HCT116 (cell line): ENCODE results near the gene PPP2R5C.

ENCODE experiments used
- CTCF ChIP-seq, 3 experiments: fragments of 200-600 bp in 1 of 3; sonication (generic) in 1 of 3; IDR thresholded peaks in 2 of 3; conservative IDR thresholded peaks in 1 of 3; 2 replicates each; pipeline ENCODE4 v1.5.1; 2012 to 2017; ENCODE audit warnings: low read depth in 2 of 3, low read length in 2 of 3, antibody characterized with exemption in 1 of 3, borderline replicate concordance in 1 of 3, control low read depth in 1 of 3, mild to moderate bottlenecking in 1 of 3, mixed read lengths in 1 of 3, mixed run types in 1 of 3, moderate library complexity in 1 of 3; ENCODE audit not compliant: insufficient read depth in 1 of 3
- ELF1 ChIP-seq: IDR thresholded peaks from 2 replicates; pipeline ENCODE4 v1.6.1; 2012; ENCODE audit warnings: low read depth, borderline replicate concordance
- MAX ChIP-seq: IDR thresholded peaks from 2 replicates; pipeline ENCODE4 v1.6.1; 2012
- REST ChIP-seq: IDR thresholded peaks from 2 replicates; pipeline ENCODE4 v1.6.1; 2012; ENCODE audit warnings: low read depth

- TF ChIP-seq MAX, result no peak
- TF ChIP-seq CTCF (IDR thresholded peaks at IDR 0.05 in 2 of 3, conservative IDR thresholded peaks at IDR 0.05 in 1 of 3; ENCODE audit: borderline replicate concordance in 1 of 3, insufficient read depth in 1 of 3, low read depth in 2 of 3, low read length in 2 of 3), result no peak
- TF ChIP-seq ELF1, result no peak
- no peak for TF ChIP-seq REST
Measured at GRCh38 chr14:101717663-101718490, 43.6 kb upstream of the PPP2R5C start.
